SKM-1 treated with dmso at 0.1 percent for 144 hours (cell line): ENCODE results near the gene EXOC3.

ENCODE experiments used
- DNase-seq: peaks from one replicate; lab custom pipeline; 2025; ENCODE audit not compliant: unreplicated experiment; lab: John Stamatoyannopoulos, UW

EXOC3 gene

DNA sequence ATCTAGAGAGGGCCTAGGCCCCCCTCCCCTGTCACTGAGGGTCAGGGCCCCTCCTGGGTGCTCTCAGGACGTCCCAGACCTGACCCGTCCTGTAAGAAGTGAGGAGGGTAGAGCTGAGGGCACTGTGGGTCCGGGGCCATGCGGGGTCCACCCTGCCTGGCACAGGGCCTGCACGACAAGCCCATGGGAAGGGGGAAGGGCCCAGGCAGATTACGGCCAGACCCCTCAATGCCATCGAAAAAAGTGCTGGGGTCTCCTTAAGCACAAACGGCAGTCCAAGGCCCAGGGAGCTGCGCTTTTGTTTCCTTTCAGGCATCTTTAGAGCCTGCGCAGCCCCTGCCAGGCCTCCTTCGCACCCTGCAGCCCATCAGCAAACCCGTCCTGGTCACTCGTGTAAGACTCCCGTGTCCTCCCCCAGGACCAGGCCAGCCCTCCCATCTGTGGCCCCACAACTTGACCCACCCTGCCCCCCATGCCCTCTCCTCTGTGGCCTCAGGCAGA lies 4.4 kb upstream of the EXOC3 start:
- DNase-seq, result no peak

DNA sequence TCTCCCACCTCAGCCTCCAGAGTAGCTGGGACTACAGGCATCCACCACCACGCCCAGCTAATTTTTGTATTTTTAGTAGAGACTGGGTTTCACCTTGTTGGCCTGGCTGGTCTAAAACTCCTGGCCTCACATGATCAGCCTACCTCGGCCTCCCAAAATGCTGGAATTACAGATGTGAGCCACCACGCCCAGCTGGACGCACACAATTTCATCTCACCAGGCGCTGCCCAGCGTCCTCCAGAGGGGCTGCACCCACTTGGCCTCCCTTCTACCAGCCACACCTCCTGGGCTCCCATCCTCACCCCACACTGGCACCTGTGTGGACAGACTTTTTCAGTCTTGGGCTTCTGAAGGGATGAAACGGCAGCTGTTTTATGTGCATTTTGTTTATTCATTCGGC lies 3.8 kb upstream of the EXOC3 start:
- no peak for DNase-seq

DNA sequence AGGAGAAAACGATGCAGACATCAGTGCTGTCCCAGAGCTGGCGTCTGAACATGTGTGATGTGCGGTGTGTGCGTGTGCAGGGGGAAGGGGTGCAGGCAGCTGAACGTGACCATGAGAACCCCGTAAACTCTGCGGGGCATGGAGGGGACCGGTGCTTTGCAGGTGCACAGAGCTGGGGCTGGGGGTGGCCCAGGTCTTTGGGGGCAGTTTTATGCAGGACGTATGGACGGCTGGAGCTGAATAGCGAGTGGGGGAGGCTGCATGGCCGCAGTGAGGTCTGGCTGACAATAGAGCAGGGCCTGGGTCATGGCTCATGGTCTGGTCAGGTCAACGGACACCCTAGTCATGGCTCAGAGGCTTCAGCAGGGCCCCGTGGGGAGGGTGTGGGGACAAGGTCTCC lies 3.3 kb upstream of the EXOC3 start:
- DNase-seq, result no peak

DNA sequence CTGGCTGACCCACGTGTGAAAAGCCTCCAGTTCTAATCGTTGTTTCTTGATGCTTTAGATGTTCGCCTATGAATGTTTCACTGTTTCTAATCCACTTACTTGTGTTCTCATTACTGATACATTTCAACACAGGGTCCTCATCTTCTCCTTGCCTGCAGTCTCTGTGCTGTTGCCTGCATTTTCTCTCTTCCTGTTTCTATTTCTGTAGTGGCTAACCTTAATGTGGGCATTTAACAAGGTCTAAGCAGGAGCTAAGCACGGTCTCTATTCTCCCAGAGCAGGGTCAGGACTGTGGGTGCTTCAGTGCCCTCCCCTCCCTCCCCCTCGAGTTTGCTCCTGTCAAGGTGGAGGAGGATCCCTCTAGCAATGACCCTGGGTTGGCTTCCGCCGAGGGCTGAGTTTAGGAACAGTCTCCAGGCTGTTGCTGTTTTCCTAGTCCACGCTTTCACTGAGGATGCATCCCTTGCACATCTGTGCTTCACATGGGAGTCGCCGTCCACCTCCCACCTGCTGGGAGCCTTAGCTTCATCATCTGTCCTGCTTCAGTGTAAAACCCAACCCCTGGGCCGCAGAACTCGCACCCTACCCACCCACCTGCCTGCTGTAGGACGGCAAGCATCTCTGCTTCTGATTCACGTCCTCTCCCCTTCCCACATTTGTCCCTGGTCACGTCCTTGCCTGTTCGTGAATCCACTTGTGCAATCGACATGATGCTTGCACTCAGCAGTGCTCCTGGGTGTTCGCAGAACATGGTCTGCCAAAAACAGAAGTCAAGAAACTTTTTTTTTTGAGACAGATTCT lies 2.4 kb upstream of the EXOC3 start:
- DNase-seq, result peak; percentile 80

DNA sequence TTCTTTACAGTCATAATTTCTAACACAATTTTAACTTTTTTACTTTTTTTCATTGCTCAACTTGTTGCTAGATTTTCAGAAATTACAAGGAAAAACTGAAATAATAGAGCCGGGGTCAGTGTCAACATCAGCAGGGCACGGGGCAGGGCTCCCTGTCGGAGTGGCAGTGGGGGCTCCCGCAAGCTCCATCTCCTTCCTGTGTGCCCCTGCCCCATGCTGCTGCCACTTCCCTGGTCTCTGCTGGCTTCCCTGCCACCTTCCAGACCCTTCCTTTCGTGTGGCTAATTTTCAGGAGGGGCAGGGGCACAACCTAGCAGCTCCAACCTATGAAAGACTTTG lies 1.0 kb upstream of the EXOC3 start:
- no peak for DNase-seq

DNA sequence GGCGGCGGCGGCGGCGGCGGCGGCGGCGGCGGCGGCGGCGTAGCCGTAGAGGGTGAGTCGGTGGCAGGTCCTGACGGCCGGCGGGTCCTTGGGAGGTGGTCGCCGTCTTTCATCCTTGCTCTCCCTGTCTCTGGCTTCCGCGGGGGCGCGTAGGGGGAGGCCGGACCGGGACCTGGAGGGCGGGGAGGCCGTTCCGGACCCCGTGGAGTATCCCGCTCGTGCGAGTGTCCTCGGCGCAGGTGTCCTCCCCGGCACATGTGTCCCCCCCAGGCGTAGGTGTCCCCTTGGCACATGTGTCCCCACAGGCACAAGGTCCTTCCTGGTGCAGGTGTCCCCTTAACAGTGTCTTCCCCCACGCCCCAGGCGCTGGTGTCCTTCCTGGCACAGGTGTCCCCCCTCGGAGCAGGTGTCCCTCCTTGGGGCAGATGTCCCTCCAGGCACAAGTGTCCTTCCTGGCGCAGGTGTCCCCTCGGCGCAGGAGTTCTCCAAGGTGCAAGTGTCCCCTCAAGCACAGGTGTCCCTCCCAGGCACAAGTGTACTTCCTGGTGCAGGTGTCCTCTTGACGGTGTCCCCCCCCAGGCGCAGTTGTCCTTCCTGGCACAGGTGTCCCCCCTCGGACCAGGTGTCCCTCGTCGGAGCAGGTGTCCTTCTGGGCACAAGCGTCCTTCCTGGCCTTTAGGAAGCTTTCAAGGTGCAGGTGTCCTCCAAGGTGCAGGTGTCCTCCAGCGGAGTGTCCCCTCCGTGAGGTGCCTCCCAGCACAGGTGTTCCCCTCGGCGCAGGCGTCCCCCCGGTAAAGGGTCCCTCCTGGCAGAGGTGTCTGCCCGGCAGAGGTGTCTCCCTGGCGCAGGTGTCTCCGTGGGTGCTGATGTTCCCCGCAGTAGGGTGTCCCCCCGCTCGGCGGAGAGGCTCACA lies 519 bp downstream of the EXOC3 start:
- no peak for DNase-seq

DNA sequence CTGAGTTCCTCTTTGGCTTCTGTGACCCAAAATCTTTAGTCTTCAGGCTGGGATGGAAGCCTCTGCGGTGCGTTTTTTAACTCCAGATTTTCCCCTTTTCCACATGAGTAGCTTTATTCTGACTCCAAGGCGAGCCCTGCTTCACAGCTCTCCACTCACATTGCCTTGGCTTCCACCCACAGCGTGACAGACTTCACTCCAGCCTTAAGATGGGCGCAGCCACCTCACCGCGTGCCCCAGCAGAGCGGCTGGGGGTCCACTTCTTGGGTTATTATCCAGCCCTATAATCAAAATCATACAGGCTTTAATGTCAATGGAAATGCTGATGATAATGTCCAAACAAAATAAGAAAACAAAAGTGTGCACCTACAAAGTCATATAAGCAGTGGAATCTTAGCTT lies 1.2 kb downstream of the EXOC3 start:
- DNase-seq, result no peak

DNA sequence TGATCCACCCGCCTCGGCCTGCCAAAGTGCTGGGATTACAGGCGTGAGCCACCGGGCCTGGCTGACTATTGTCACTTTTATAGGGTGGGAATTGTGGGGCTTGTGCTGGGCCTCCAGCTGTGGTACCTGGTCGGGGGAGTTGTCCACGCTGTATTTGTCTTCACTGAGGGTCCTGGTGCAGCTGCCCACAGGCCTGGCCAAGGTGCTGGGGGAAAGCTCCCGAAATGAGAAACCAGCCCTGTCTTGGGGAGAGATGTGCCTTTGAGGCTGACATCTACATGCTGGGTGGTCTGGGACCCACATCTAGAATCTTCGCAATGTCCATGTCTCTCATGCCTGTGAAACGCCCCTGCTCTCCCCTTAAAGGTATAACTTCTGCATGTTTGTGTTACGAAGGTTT lies 2.6 kb downstream of the EXOC3 start:
- no peak for DNase-seq

DNA sequence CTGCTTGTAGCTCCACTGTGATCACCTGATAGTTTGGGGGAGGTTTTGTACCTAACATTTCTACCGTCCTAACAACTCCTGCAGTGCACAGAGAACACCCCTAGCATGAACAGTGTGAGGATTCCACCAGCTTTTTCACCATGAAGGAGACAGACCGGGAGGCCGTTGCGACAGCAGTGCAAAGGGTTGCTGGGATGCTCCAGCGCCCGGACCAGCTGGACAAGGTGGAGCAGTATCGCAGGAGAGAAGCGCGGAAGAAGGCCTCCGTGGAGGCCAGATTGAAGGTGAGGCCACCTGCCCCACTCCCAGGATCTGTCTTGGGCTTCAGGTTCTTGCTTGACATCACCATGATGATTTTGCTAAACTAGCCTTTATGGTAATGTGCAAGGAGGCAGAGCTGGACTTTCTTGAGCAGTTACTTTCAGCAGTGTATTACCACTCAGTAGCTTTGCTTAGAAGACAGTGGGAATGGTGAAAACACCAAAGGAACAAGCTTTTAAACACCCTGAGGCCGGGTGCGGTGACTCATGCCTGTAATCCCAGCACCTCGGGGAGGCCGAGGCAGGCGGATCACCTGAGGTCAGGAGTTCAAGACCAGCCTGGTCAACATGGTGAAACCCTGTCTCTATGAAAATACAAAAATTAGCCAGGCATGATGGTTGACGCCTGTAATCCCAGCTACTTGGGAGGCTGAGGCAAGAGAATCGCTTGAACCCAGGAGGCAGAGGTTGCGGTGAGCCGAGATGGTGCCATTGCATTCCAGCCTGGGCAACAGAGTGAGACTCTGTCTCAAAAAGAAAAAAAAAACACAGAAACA lies 3.3 kb downstream of the EXOC3 start:
- no peak for DNase-seq

DNA sequence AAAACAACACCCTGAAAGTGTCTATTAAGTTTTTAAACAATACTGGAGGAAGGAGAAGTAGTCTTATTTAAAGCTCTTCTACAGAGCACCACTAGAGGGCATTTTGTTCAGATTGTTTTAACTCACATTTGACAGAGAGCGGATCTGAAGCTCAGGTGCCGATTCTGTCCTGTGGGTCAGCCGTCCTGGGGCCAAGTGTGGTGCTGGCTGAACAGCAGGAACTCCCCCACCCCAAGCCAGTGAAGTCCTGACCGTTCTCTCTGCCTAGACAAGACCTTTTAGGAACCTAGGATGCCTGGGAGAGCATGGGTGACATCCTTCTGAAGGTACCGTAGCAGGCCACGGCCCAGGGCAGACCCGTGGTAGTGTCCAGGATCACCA lies 3.9 kb downstream of the EXOC3 start:
- peak; percentile 55 for DNase-seq

DNA sequence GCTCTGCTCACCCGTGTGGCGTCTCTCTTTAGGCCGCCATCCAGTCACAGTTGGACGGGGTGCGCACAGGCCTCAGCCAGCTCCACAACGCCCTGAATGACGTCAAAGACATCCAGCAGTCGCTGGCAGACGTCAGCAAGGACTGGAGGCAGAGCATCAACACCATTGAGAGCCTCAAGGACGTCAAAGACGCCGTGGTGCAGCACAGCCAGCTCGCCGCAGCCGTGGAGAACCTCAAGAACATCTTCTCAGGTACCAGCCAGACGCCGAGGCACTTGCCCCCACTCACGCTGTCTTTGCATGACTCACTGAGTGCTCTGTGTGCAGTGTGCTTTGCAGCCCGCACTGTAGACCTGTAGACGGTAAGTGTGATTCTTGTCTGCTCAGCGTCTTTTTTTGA lies 4.5 kb downstream of the EXOC3 start:
- no peak for DNase-seq

DNA sequence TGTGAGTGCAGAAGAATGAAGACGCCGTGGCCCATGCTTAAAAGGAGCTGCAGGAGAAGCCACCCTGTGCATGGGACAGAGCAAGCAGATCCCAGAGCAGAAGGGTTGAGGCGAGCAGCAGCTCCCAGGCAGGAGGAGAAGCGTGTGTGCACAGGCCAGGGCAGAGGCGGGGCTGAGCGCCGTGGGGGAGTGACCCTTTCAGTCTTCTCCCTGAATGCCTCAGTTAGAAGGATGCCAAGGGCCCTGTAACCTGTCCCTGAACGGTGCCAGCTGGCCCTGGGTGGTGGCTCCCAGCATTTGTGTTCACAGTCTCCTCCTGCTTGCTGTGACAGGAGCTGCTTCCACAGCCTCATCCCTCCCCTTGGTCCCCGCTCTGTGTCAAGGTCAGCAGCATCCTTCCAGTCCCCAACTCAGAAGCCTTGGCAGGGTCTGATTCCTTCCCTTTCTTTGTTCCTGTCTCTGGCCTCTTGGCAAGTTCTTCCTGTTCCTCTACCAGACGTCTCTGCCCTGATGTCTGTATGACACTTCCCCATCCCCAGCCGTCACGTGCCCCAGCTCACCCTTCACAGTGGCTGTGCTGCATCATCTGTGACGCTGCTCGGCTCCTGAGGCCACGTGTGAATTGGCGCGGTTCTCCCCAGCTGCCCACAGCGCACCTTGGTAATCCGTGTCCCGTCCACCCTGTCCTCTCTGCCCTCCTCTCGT lies 5.2 kb downstream of the EXOC3 start:
- DNase-seq, result peak; percentile 38

DNA sequence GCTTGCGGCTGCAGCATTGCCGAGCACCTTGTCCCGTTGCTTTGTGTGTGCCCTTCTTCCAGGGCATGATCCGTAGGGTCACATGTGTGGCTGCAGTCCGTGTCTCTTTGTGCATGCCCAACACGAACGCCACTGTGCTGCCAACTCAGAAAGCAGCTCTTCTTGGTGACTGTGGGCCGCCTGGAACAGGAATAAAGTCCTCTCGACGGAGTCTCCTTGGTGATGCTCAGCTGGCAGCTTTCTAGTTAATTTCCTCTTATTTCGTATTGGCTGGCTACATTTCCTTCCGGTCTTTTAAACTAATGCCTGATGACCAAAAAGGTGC lies 5.8 kb downstream of the EXOC3 start:
- no peak for DNase-seq

DNA sequence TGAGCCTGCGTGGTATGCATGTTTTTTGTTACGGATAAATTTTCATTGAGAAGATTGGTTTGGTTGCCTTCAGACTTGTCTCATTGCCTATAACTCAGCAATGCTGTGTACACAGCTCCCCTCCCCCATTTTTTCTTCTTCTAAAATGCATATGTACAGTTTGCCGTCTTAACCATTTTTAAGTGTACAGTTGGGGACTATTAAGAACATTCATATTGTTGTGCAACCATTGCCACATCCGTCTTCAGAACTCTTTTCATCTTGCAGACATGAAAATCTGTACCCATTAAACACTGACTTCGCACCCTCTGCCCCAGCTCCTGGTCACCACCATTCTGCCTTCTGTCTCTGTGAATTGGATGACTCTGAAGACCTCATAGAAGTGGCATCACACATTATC lies 6.2 kb downstream of the EXOC3 start:
- DNase-seq, result no peak

DNA sequence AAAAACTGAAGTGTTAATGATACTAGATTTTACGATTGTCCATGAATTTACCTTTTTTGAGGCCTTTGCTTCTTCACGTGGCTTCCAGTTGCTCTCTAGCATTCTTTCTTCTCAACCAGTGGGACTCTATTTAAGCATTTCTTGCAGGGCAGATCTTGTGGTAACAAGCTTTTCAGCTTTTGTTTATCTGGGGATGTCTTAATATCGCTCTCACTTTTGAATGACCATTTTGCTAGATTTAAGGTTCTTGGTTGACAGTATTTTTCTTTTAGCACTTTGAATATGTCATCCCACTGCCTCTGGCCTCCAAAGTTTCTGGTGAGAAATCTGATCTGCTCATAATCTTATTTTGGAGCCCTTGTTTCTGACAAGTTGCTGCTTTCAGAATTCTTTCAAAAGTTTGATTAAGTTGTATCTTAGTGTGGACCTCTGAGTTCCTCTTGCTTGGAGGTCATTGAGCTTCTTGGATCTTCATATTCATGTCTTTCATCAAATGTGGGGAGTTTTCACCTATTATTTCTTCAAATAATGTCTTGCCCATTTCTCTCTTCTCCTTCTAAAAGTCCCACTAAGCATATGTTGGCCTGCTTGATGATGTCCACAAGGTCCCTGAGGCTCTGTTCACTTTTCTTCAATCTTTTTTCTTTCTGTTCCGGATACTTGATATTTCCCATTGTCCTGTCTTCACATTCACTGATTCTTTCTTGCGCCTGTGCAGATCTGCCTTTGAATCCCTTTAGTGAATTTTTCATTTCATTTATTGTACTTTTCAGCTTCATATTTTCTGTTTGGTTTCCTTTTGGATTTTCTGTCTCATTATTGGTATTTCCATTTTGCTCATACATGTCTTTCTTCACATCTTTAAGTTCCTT lies 8.8 kb downstream of the EXOC3 start:
- no peak for DNase-seq

DNA sequence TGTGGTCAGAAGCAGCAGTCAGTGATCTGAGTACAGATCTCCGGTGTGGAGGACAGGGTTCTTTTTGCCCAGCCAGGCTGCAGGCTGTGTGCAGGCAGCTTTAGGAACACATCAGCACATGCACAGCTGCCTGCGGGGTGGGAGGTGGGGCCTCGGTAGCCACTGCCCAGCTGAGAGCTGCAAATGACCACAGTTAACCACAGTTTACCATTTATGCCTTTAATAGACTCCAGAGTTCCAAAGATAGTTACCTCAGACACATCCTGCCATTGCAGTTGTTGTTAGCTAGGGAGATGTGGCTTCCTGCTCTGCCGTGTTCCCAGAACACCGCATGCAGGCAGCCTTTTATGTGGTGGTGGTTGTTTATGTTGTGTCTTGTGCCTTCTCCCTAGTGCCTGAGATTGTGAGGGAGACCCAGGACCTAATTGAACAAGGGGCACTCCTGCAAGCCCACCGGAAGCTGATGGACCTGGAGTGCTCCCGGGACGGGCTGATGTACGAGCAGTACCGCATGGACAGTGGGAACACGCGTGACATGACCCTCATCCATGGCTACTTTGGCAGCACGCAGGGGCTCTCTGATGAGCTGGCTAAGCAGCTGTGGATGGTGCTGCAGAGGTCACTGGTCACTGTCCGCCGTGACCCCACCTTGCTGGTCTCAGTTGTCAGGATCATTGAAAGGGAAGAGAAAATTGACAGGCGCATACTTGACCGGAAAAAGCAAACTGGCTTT lies 10.2 kb downstream of the EXOC3 start:
- DNase-seq, result no peak

DNA sequence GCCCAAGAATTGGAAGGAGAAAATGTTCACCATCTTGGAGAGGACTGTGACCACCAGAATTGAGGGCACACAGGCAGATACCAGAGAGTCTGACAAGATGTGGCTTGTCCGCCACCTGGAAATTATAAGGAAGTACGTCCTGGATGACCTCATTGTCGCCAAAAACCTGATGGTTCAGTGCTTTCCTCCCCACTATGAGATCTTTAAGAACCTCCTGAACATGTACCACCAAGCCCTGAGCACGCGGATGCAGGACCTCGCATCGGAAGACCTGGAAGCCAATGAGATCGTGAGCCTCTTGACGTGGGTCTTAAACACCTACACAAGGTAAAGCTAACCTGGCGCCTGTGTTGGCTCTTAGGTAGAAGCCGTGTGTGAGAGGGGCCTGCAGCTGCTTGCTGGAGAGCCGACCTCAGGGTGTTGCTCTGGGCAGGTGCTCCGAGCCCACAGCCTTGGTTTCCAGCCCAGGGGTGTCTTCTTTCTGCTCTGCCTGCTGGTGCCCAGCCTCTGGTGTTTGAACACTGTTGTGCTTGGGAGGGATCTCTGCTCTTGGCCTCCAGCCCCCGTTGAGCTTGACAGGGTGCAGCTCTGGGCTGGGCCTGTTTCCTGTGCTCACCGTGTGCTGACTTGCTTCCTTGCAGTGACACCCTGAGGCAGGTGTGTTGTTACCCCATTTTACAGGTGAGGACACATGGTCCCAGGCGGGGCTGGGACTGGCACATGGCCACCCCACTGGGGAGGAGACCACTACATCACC lies 10.9 kb downstream of the EXOC3 start:
- no peak for DNase-seq

DNA sequence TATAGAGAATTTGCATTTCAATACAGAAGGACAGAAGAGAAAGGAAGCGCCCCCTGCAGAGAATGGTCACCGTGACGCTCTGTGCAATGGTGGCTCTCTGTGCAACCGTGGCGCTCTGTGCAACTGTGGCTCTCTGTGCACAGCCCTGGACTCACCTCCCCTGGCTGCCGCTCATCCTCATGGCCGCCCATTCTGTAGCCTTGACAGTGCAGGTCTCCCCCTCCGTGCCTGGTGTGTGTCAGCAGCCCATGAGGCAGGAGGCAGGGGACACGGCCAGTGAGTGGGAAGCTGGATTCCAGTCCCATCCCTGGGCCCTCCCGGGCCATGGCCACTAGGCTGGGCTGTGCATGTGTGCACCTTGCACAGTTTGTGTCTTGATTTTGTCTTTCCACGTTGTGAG lies 12.0 kb downstream of the EXOC3 start:
- no peak for DNase-seq

DNA sequence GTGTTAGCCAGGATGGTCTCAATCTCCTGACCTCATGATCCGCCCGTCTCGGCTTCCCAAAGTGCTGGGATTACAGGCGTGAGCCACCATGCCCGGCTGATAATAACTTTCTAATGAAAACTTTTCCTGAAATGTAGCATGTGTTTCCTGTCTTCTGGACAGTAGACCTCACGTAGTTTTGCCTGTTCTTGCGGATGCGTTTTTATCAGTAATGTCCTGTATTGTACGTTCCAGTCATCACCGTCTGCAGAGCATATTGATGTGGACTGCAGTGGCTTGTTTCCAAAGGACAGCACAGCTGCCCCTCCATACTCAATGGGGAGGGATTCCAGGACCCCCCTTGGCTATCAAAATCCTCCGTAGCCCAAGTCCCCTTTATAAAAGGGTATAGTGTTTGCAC lies 12.8 kb downstream of the EXOC3 start:
- no peak for DNase-seq
